NOMO-1 treated with DMSO at 0.1 percent for 48 hours (cell line): Measurements from ENCODE around the gene DNAJC17.

Source experiments
- DNase-seq: peaks from one replicate; lab custom pipeline; 2025; ENCODE audit not compliant: unreplicated experiment; lab: John Stamatoyannopoulos, UW

DNAJC17 gene

DNA sequence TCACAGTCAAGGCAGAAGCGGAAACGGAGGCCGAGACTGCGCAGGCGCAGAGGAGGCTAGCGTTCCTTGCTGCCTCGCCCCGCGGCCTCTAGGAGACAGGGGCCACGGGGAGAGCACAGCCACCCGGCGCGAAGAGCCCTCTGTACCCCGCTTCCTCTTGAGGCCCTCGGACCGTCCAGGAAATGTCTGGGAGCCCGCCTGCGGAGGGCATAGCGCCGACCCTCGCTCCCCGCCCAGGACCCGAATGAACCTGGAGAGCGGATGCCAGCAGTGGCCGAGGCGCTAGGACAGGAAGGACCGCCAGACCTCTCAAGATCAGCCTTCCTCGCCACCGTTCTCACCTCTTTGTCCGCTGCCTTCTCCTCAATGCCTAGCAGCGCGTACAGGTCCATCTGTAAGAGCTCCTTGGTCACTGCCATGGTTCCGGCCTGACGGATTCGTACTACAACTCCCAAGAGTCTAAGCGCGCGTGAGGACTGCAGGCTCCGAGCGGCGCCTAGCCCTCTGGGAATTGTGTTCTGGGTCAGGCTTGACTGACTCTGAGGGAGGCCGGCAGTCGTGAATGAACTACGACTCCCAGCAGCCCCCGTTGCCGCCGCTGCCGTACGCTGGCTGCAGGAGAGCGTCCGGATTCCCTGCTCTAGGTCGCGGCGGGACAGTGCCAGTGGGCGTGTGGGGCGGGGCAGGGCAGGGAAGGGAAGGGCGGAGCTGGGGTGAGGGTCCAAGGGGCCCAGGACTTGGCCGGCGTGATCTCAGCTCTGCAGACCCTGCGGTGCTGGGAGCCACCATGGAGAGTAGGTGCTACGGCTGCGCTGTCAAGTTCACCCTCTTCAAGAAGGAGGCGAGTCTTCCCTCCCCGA is at the start of gene DNAJC17, which contains the start of gene ZFYVE19:
Gene DNAJC17 (minus strand): TSS at position 446 of the 860 bp plus-strand sequence. CDS start 27 bp downstream, at position 419.
Gene ZFYVE19 (plus strand): TSS at position 62 of the 860 bp plus-strand sequence. CDS start 501 bp downstream, at position 563.
- peak; percentile 98 for DNase-seq

DNA sequence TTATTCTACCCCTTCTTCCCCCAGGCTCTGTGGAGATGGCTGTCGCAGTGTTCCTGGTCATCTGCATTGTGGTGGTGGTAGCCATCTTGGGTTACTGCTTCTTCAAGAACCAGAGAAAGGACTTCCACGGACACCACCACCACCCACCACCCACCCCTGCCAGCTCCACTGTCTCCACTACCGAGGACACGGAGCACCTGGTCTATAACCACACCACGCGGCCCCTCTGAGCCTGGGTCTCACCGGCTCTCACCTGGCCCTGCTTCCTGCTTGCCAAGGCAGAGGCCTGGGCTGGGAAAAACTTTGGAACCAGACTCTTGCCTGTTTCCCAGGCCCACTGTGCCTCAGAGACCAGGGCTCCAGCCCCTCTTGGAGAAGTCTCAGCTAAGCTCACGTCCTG is 49.5 kb upstream of the DNAJC17 start:
- no peak for DNase-seq

- no peak for DNase-seq
Measured at GRCh38 chr15:40855706-40856234, 48.5 kb upstream of the DNAJC17 start.

GRCh38 chr15:40854161-40854560 is 46.9 kb upstream of the DNAJC17 start:
- DNase-seq = no peak

- DNase-seq = no peak
Measured at GRCh38 chr15:40853241-40853890, 46.1 kb upstream of the DNAJC17 start.

GRCh38 chr15:40852529-40852928 is 45.3 kb upstream of the DNAJC17 start:
- no peak for DNase-seq

GRCh38 chr15:40850576-40851112 is 43.4 kb upstream of the DNAJC17 start:
- no peak for DNase-seq

DNA sequence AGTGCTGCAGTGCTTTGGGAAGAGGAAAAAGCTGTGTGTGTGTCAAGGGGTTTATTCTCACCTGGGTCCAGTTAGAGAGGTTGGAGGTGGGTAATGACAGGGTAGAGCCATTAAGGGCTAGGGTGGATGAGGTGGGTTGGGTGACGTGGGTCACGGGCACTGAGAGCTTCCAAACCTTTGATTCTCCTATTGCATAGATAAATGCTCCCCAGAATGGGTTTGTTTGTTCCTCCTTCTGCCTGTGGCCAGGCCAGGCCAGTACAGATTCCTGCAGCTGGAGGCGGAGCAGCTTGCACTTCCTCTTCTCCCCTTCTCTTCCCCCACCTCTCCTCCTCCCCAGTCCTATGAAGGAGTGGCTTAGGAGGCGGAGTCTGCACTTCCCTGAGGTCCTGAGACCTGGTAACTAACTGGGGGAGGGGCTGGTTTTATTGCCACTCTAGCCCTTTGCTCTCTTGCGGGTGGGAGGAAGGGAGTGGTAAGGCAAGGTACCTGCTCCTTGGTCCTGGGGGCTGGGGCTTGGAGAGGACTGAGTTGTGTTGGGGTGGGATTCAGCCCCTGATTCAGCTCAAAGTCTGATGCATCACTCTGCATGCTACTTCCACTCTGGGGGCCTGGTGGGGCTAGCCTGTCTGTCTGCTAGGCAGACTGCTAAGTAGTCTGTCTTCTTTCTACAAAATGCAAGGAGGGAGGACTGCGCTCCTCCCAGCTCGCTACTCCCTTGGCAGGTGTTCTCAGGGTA is 40.1 kb upstream of the DNAJC17 start:
- DNase-seq = peak; percentile 95

GRCh38 chr15:40846841-40847222 is 39.6 kb upstream of the DNAJC17 start:
- no peak for DNase-seq

GRCh38 chr15:40845511-40846284 is 38.4 kb upstream of the DNAJC17 start:
- peak; percentile 13 for DNase-seq

- peak; percentile 56 for DNase-seq
Measured at GRCh38 chr15:40845036-40845435, 37.8 kb upstream of the DNAJC17 start.

- peak; percentile 56 for DNase-seq
Measured at GRCh38 chr15:40844696-40845030, 37.4 kb upstream of the DNAJC17 start.

- DNase-seq = peak; percentile 24
Measured at GRCh38 chr15:40843885-40844695, 36.8 kb upstream of the DNAJC17 start, which contains the start of gene SPINT1. SPINT1 (plus strand) TSS chr15:40844048; CDS start chr15:40844555, 507 bp downstream.

GRCh38 chr15:40843261-40843884 is 36.1 kb upstream of the DNAJC17 start:
- no peak for DNase-seq

DNA sequence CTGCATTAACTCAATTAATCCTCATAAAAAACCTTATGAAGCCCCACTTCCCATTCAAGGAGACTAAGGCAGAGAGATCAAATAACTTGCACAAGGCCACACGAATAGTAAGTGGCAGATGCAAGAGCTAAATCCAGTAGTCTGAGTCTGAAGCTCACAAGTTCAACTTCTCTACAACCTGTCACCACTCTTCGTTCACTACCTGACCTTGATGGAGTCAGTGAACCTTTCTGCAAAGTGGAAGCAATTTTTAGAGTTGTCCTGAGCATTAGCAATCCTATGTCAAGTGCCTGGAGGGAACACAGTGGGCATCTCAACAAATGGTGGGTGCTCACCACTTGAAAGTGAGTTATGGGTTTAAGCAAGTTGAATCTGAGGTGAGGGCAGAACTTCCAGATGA is 34.5 kb upstream of the DNAJC17 start:
- no peak for DNase-seq

DNA sequence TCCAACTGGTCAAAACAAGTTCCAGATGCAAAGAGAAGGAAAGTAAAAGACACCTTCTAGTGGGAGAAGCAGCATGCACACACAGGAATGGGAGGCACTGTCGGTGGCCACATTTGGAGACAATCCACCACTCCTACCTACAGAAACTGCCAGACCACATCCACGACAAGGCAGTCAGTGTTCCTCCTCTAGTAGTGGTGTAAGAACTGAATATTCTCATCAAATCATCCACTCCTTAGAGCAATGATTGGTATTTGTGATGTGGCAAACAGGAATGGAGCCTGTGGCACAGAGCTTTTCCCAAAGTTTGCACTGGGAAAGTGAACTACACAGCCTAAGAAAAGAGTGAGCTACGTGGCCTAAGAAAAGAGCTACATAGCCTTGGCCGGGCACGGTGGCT is 31.5 kb upstream of the DNAJC17 start:
- DNase-seq = no peak

DNA sequence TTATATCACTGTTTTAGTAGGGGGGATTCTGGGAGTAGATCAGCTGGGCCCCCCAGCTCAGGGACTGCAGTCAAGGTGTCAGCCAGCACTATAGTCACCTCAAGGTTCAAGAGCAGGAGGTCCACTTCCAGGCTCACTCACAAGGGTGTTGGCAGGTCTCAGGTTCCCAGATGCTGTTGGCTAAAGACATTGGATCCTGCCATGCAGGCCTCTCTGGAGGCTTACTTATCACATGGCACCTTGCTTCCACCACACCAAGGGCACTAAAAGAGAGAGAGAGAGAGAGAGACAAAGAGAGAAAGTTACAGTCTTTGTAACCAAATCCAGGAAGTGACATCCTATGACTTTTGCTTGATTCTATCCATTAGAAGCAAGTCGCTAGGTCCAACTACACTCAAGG is 28.7 kb upstream of the DNAJC17 start:
- no peak for DNase-seq

GRCh38 chr15:40832903-40833302 is 25.6 kb upstream of the DNAJC17 start:
- DNase-seq = no peak

DNA sequence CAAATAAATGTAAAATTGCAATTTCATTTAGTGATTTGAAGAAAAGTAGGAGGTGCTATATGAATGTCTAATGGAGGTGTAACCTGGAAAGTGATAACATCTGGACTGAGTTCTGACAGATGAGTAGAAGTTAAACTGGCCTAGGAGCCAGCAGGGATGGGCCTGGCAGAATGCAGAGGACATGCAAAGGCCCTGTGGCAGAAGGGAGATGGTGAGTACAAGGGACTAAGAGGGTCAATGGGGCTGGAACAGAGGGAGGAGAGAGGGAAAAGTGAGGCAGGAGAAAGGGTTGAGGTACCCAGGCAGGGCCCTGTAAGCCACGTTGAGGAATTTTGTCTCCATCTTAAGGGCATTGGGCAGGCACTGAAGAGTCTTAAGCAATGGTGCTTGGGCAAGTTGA is 24.6 kb upstream of the DNAJC17 start:
- DNase-seq = no peak
